Measurements from ENCODE around the gene GPR62. TPM values are rescaled to one million over a fixed set of nuclear protein-coding genes. Genes with fewer than 3 reads are reported as not detected.

Gene GPR62, protein sequence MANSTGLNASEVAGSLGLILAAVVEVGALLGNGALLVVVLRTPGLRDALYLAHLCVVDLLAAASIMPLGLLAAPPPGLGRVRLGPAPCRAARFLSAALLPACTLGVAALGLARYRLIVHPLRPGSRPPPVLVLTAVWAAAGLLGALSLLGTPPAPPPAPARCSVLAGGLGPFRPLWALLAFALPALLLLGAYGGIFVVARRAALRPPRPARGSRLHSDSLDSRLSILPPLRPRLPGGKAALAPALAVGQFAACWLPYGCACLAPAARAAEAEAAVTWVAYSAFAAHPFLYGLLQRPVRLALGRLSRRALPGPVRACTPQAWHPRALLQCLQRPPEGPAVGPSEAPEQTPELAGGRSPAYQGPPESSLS
- under 1 TPM in 2 of 6 experiments, not detected in 4; 0.07 to 0.10 TPM for total RNA-seq (2021; fragmentation: NEBNext Ultra II Directional; extraction: Animal tissue kit (Norgen Biotek cat#: 25700))
- long read RNA-seq: 0 reads

DNA sequence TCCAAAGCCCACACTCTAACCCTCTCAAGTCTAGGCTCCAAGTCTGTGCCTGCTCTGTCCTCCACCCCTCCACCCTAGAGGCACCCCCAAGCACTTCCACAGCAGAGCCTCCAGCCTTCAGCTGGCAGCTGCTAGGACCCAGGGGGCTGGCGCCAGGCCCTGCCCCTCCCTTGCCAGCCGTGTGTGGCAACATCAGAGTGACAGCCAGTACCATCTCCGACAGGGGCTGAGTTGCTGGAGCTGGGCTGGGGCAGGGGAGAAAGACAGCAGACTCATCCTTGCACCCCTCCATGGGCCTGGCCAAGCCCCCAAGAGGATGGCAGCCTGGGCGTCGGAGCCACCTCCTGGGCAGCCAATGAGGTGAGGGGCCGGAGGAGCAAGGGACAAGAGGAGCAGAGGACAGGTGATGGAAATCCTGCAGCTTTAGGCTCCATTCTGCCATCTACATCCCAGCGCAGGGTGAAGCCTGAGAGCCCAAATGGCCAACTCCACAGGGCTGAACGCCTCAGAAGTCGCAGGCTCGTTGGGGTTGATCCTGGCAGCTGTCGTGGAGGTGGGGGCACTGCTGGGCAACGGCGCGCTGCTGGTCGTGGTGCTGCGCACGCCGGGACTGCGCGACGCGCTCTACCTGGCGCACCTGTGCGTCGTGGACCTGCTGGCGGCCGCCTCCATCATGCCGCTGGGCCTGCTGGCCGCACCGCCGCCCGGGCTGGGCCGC lies at the start of gene GPR62:
Gene GPR62 (plus strand): TSS at position 207 of the 718 bp plus-strand sequence. CDS start 272 bp downstream, at position 479.
- TF ChIP-seq, protein P1, sequence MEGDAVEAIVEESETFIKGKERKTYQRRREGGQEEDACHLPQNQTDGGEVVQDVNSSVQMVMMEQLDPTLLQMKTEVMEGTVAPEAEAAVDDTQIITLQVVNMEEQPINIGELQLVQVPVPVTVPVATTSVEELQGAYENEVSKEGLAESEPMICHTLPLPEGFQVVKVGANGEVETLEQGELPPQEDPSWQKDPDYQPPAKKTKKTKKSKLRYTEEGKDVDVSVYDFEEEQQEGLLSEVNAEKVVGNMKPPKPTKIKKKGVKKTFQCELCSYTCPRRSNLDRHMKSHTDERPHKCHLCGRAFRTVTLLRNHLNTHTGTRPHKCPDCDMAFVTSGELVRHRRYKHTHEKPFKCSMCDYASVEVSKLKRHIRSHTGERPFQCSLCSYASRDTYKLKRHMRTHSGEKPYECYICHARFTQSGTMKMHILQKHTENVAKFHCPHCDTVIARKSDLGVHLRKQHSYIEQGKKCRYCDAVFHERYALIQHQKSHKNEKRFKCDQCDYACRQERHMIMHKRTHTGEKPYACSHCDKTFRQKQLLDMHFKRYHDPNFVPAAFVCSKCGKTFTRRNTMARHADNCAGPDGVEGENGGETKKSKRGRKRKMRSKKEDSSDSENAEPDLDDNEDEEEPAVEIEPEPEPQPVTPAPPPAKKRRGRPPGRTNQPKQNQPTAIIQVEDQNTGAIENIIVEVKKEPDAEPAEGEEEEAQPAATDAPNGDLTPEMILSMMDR (IDR thresholded peaks at IDR 0.05): no peak
- no peak for DNase-seq
- Mint-ChIP-seq H3K27me3 (ENCODE audit: insufficient read depth) (no peaks in the 10 kb centered on the region; the same call in none of the 2 replicates), H3K4me3 (no peak within 1 kb of the TSS), H3K27ac (no peak within 1 kb of the TSS), H3K36me3 (ENCODE audit: low read depth) (peaks cover 5% of the 10 kb centered on the region; the same call in 1 of the 2 replicates), H3K9me3 (no peaks in the 10 kb centered on the region), H3K4me1 (ENCODE audit: low read depth) (peaks cover 20% of the 10 kb centered on the region)

DNA sequence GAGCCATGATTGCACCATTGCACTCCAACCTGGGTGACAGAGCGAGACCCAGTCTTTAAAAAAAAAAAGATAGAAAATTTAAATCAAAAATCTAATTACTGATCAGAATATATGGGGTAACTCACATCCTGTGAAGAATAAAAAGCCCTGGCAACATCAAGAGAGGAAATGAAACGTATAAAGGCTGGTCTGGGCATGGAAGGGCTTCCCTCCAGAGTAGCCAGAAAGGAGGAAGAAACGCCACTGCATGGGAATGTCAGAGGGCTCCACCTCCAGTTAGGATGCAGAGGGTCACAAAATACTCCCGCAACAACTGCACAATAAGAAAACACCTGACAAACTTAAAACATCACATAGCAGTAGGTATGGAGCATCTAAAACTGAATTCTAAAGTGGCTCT lies 47.2 kb upstream of the GPR62 start:
- Mint-ChIP-seq H3K27me3 (ENCODE audit: insufficient read depth) (peaks cover 10% of the 10 kb centered on the region), H3K4me1 (ENCODE audit: low read depth) (no peaks in the 10 kb centered on the region), H3K27ac (no peak overlapping the region), H3K36me3 (ENCODE audit: low read depth) (peaks cover 21% of the 10 kb centered on the region), H3K9me3 (peaks cover 32% of the 10 kb centered on the region), H3K4me3 (no peak overlapping the region)
- TF ChIP-seq, protein P1 (IDR thresholded peaks at IDR 0.05): no peak
- DNase-seq: no peak

DNA sequence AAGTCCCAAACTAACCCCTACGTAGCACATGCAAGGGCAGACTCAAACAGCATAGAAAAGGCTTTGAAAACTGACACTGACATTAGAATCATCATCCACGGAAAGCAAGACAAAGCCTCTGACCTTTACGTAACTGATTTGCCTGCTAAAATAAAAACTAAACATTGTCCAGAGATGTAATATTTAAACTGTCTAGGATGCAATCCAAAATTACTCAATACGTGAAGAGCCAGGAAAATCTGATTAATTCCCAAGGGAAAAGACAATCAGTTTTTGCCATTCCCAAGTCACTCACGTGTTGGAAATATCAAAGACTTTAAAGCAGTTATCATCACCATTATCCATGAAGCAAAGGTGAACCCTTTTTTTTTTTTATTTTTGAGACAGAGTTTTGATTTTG lies 38.8 kb upstream of the GPR62 start:
- DNase-seq: no peak
- H3K4me3 Mint-ChIP-seq: no peak overlapping the region

DNA sequence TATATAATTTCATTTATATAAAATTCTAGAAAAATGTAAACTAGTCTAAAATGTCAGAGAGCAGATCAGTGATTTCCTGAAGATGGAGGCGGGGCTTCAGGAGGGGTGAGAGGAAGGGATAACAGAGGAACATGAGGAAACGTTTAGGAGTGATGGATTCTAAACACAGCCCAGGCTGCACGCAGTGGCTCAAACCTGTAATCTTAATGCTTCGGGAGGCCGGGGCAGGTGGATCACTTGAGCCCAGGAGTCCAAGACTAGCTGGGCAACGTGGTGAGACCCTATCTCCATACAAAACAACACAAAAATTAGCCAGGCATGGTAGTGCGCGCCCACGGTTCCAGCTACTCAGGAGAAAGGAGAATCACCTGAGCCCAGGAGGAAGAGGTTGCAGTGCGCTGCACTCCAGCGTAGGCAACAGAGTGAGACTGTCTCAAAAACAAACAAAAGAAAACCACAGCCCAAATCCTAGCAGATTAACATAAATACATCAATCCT lies 34.1 kb upstream of the GPR62 start:
- Mint-ChIP-seq H3K27me3 (ENCODE audit: insufficient read depth) (peaks cover 5% of the 10 kb centered on the region), H3K27ac (no peak overlapping the region)

More for the DNA sequence above, 38.8 kb upstream of the GPR62 start:
- H3K27ac Mint-ChIP-seq: no peak overlapping the region
- no peaks in the 10 kb centered on the region for H3K36me3 Mint-ChIP-seq (ENCODE audit: low read depth)
- H3K9me3 Mint-ChIP-seq: no peaks in the 10 kb centered on the region
- TF ChIP-seq, protein P1 (IDR thresholded peaks at IDR 0.05): no peak
- H3K4me1 Mint-ChIP-seq (ENCODE audit: low read depth): no peaks in the 10 kb centered on the region
- peaks cover 6% of the 10 kb centered on the region for H3K27me3 Mint-ChIP-seq (ENCODE audit: insufficient read depth)

More for the DNA sequence above, 34.1 kb upstream of the GPR62 start:
- Mint-ChIP-seq H3K4me3 (no peak overlapping the region), H3K36me3 (ENCODE audit: low read depth) (no peaks in the 10 kb centered on the region), H3K9me3 (no peaks in the 10 kb centered on the region), H3K4me1 (ENCODE audit: low read depth) (no peaks in the 10 kb centered on the region)
- TF ChIP-seq, protein P1 (IDR thresholded peaks at IDR 0.05): no peak
- DNase-seq: no peak

Measured in HFFc6 (cell line).